ENCODE data around the gene IPPK. TPM values are rescaled to one million over a fixed set of nuclear protein-coding genes. Genes with fewer than 3 reads are reported as not detected.

Gene IPPK
- total RNA-seq, 1 donor from 2014 or later: 8.7 TPM

DNA sequence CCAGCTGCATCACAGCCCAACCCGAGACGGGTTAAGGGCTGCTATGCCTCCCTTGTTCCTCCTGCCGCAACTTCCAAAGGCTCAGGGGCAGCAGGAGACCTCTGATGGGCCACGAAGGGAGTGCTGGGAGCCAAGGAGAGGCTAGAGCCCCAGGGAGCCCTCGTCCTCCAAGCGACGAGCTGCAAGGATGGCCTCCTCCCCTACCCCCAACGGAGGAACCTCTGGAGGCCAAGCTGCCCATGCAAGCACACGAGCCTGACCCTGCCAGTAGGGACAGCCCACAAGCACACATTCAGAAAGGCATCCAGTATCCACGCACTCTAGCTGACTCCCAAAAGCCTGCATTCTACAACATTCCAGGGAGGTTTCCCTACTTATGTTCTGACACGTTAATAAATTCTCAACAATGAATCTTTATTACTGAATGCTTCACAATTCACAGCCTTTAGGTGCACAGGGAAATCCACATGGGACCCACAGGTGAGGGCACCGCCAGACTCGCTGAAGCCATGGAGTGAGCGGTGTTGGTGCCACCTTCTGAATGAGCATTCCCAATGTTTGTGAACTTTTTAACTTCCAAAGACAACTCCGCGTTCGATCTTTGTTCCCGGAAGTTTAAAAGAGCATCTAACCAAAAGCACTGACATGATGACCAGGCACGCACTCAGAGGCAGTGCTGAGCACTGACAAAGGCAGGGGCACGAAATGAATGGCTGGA lies 28.7 kb downstream of the IPPK start:
- Mint-ChIP-seq H3K27ac (ENCODE audit: unreplicated experiment) (no peak overlapping the region), H3K36me3 (ENCODE audit: low read depth) (peaks cover 40% of the 10 kb centered on the region), H3K27me3 (ENCODE audit: low read depth) (no peaks in the 10 kb centered on the region), H3K4me1 (ENCODE audit: low read depth) (no peaks in the 10 kb centered on the region), H3K4me3 (ENCODE audit: unreplicated experiment) (no peak overlapping the region), H3K9me3 (ENCODE audit: low read depth) (peaks cover 4% of the 10 kb centered on the region)
- DNase-seq (ENCODE audit: low spot score): no peak
- no peak for TF ChIP-seq CTCF (IDR thresholded peaks at IDR 0.05)

- H3K27ac Mint-ChIP-seq (ENCODE audit: unreplicated experiment): no peak overlapping the region
- TF ChIP-seq CTCF (IDR thresholded peaks at IDR 0.05): no peak
- H3K4me1 Mint-ChIP-seq (ENCODE audit: low read depth): no peaks in the 10 kb centered on the region
- peaks cover 2% of the 10 kb centered on the region for H3K9me3 Mint-ChIP-seq (ENCODE audit: low read depth)
- H3K4me3 Mint-ChIP-seq (ENCODE audit: unreplicated experiment): no peak overlapping the region
- DNase-seq (ENCODE audit: low spot score): no peak
- peaks cover 35% of the 10 kb centered on the region for H3K36me3 Mint-ChIP-seq (ENCODE audit: low read depth)
- no peaks in the 10 kb centered on the region for H3K27me3 Mint-ChIP-seq (ENCODE audit: low read depth)
These were observed 29.4 kb downstream of the IPPK start for GRCh38 chr9:92640398-92641091.

DNA sequence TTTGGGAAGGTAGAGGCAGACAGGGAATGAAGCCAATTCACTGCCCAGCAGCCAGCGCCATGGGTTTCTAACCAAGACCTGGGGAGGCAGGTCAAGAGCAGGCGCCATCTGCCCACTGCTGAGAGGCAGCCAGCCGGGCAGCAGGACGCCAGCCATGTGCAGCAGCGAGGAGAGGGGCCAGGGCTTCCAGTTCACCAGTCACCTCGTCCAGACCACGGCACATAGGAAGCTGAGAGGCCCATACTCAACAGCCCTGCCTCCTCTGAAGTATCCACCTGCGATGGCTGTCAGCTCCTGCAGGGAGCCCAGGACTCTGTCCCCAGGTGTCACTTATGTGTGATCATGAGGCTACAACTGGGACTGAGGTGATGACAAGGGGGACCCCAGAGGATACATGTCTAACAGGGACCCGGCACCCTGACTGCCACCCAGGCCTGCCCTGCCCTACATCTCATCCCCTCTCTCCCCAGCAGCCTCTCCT lies 30.1 kb downstream of the IPPK start:
- Mint-ChIP-seq H3K4me3 (ENCODE audit: unreplicated experiment) (no peak overlapping the region), H3K27me3 (ENCODE audit: low read depth) (no peaks in the 10 kb centered on the region), H3K9me3 (ENCODE audit: low read depth) (no peaks in the 10 kb centered on the region), H3K27ac (ENCODE audit: unreplicated experiment) (no peak overlapping the region), H3K36me3 (ENCODE audit: low read depth) (peaks cover 28% of the 10 kb centered on the region), H3K4me1 (ENCODE audit: low read depth) (peaks cover under 1% of the 10 kb centered on the region)
- no peak for TF ChIP-seq CTCF (IDR thresholded peaks at IDR 0.05)
- no peak for DNase-seq (ENCODE audit: low spot score)

GRCh38 chr9:92639124-92639523 lies 30.8 kb downstream of the IPPK start:
- no peak for DNase-seq (ENCODE audit: low spot score)
- Mint-ChIP-seq H3K27me3 (ENCODE audit: low read depth) (no peaks in the 10 kb centered on the region), H3K27ac (ENCODE audit: unreplicated experiment) (no peak overlapping the region), H3K4me1 (ENCODE audit: low read depth) (peaks cover 8% of the 10 kb centered on the region), H3K9me3 (ENCODE audit: low read depth) (no peaks in the 10 kb centered on the region), H3K36me3 (ENCODE audit: low read depth) (peaks cover 27% of the 10 kb centered on the region), H3K4me3 (ENCODE audit: unreplicated experiment) (no peak overlapping the region)
- no peak for TF ChIP-seq CTCF (IDR thresholded peaks at IDR 0.05)

DNA sequence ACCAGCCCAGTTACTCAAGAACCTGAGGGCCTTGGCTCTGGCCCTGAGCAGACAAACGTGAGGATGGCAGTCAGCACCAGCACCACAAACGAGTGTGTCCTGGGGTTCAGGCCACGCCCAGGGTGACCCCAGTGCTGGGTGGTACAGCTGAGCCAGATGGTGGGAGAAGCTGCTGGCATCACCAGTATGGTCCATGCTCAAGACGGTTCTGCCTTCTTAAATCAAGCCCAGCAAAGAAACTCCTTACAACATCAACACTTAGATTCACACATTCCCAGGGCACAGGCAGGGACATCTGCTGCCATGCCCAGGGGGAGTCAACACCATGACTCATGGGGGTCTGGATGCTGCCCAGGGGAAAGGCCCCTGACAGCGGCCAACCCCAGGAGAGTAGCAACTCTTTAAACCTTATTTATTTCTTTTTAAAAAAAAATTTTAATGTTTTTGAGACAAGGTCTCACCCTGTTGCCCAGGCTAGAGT lies 31.3 kb downstream of the IPPK start:
- H3K27ac Mint-ChIP-seq (ENCODE audit: unreplicated experiment): no peak overlapping the region
- H3K36me3 Mint-ChIP-seq (ENCODE audit: low read depth): peaks cover 24% of the 10 kb centered on the region
- no peak for TF ChIP-seq CTCF (IDR thresholded peaks at IDR 0.05)
- no peak overlapping the region for H3K4me3 Mint-ChIP-seq (ENCODE audit: unreplicated experiment)
- DNase-seq (ENCODE audit: low spot score): no peak
- H3K4me1 Mint-ChIP-seq (ENCODE audit: low read depth): peaks cover 9% of the 10 kb centered on the region
- H3K9me3 Mint-ChIP-seq (ENCODE audit: low read depth): no peaks in the 10 kb centered on the region
- H3K27me3 Mint-ChIP-seq (ENCODE audit: low read depth): no peaks in the 10 kb centered on the region

Measured in chondrocyte (in vitro differentiated cells).